ENCODE data around the gene CCDC112. TPM values are rescaled to one million over a fixed set of nuclear protein-coding genes. Genes with fewer than 3 reads are reported as not detected.

Gene CCDC112
- total RNA-seq, 1 donor from 2014 or later: 0.29 TPM

DNA sequence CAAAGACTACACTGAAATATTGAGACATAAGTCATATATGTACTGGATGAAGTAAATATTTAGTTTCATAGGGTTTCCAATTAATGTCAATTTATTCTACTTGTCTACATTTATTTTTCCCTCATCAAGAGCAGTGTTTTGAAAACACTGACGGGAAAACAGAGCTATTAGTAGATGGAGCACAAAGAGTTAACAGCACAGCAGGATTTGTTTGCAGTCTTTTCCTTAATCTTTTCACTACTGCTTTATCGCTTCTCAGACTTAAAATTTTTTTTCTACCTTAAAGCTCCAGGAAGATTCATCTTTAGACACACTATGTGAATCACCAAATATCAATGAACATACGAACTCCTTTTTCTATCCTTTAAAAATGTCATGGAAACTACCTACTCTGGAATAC, 59.4 kb downstream of the CCDC112 start:
- Mint-ChIP-seq H3K4me1 (ENCODE audit: low read depth) (no peaks in the 10 kb centered on the region), H3K27ac (no peak overlapping the region), H3K27me3 (ENCODE audit: insufficient read depth) (no peaks in the 10 kb centered on the region), H3K36me3 (ENCODE audit: low read depth) (peaks cover 23% of the 10 kb centered on the region), H3K4me3 (no peak overlapping the region), H3K9me3 (no peaks in the 10 kb centered on the region)
- no peak for DNase-seq (ENCODE audit: low spot score)
- intact Hi-C loops (cut with micrococcal nuclease): no loop called here

DNA sequence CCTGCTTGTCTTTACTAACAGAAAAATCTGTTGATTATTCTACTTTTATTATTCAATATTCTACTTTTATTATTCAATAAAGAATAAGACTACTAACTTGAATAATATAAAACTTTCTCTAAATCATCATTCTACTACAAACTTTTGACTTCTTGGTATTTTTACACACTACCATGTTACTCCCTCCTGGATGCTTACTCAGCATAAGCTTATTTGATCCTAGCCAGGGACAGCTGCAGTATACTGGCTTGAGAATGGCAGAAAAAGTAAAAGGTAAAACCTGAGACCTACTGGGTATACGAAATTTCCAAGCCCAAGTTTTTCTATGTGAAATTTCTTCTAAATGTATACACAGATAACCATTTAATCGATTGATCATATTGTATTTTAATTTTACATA, 59.9 kb downstream of the CCDC112 start:
- H3K4me1 Mint-ChIP-seq (ENCODE audit: low read depth): no peaks in the 10 kb centered on the region
- intact Hi-C loops (cut with micrococcal nuclease): no loop called here
- H3K4me3 Mint-ChIP-seq: no peak overlapping the region
- peaks cover 26% of the 10 kb centered on the region for H3K36me3 Mint-ChIP-seq (ENCODE audit: low read depth)
- no peaks in the 10 kb centered on the region for H3K27me3 Mint-ChIP-seq (ENCODE audit: insufficient read depth)
- no peak overlapping the region for H3K27ac Mint-ChIP-seq
- DNase-seq (ENCODE audit: low spot score): no peak
- no peaks in the 10 kb centered on the region for H3K9me3 Mint-ChIP-seq

DNA sequence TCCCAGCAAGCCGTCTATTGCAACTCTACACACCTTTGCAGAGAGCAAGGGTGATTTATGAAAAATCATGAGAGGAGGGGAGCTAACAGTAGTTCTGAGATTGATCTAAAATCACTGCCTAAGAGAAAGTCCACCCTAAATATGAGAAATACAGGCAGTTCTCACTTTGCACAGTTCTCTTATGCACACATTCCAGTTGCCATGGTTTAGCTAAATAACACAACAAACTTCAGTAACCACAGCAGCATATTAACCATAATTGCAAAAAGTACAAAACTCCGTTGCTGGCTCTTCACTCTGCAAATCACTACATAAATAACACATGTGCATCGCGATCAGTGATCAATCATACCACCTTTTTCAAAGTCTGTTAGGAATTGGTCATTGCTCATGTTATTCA, 64.9 kb downstream of the CCDC112 start:
- no peaks in the 10 kb centered on the region for H3K27me3 Mint-ChIP-seq (ENCODE audit: insufficient read depth)
- DNase-seq (ENCODE audit: low spot score): no peak
- no peaks in the 10 kb centered on the region for H3K4me1 Mint-ChIP-seq (ENCODE audit: low read depth)
- no peaks in the 10 kb centered on the region for H3K9me3 Mint-ChIP-seq
- H3K36me3 Mint-ChIP-seq (ENCODE audit: low read depth): peaks cover 37% of the 10 kb centered on the region
- H3K4me3 Mint-ChIP-seq: no peak overlapping the region
- intact Hi-C loops (cut with micrococcal nuclease): no loop called here
- H3K27ac Mint-ChIP-seq: no peak overlapping the region

GRCh38 chr5:115229606-115230005, 66.8 kb downstream of the CCDC112 start:
- Mint-ChIP-seq H3K4me3 (no peak overlapping the region), H3K27me3 (ENCODE audit: insufficient read depth) (no peaks in the 10 kb centered on the region), H3K9me3 (no peaks in the 10 kb centered on the region), H3K27ac (no peak overlapping the region), H3K36me3 (ENCODE audit: low read depth) (peaks cover 37% of the 10 kb centered on the region), H3K4me1 (ENCODE audit: low read depth) (no peaks in the 10 kb centered on the region)
- DNase-seq (ENCODE audit: low spot score): no peak
- intact Hi-C loops (cut with micrococcal nuclease): no loop called here

DNA sequence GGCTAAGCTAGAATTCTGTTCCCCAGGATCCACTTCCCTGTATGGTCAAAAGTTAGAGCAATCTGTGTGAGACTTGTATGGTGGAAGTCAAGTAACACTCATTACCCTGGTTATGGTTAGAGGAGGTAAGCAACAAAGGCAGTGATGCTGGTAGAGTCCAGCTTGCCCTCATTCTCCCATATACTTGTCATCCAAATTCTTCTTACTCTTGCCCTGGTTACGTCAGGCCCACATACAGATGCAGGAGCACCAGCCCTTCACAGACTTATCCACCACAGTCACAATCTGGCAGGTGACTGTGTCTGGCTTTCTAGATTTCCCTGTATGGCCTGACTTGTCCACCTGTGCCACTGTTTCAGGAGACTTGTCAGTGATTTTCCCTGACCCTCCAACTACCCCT, 69.2 kb downstream of the CCDC112 start:
- no peaks in the 10 kb centered on the region for H3K9me3 Mint-ChIP-seq
- DNase-seq (ENCODE audit: low spot score): no peak
- H3K36me3 Mint-ChIP-seq (ENCODE audit: low read depth): peaks cover 42% of the 10 kb centered on the region
- H3K27me3 Mint-ChIP-seq (ENCODE audit: insufficient read depth): no peaks in the 10 kb centered on the region
- H3K4me1 Mint-ChIP-seq (ENCODE audit: low read depth): no peaks in the 10 kb centered on the region
- no peak overlapping the region for H3K27ac Mint-ChIP-seq
- H3K4me3 Mint-ChIP-seq: no peak overlapping the region
- intact Hi-C loops (cut with micrococcal nuclease): no loop called here

Other genes starting within 250 kb of the CCDC112 start
- not detected in 2 replicates for gene TRIM36, start 126.7 kb downstream of the CCDC112 start, total RNA-seq
- 42.7 and 42.9 TPM in 2 replicates for gene PGGT1B, start 33.8 kb downstream of the CCDC112 start, total RNA-seq
- gene FEM1C, start 248.1 kb upstream of the CCDC112 start, total RNA-seq: 13.9 and 14.5 TPM in 2 replicates

All from activated T-helper 1 cell treated with anti-CD3 and anti-CD28 coated beads, Interleukin-12 subunit alpha, Interleukin-12 subunit beta, Interleukin-2, Interleukin-4 antibody, amounts not matched to agents 30 ng/mL and 10 ng/mL and 1 ng/mL, durations not matched to agents 14 hours and 24 hours and 36 hours (primary cell).